ENCODE measurements around the gene C3orf33. TPM values are rescaled to one million over a fixed set of nuclear protein-coding genes. Genes with fewer than 3 reads are reported as not detected.

The C3orf33 gene
- total RNA-seq, 1 donor from 2014 or later: 9.9 TPM

DNA sequence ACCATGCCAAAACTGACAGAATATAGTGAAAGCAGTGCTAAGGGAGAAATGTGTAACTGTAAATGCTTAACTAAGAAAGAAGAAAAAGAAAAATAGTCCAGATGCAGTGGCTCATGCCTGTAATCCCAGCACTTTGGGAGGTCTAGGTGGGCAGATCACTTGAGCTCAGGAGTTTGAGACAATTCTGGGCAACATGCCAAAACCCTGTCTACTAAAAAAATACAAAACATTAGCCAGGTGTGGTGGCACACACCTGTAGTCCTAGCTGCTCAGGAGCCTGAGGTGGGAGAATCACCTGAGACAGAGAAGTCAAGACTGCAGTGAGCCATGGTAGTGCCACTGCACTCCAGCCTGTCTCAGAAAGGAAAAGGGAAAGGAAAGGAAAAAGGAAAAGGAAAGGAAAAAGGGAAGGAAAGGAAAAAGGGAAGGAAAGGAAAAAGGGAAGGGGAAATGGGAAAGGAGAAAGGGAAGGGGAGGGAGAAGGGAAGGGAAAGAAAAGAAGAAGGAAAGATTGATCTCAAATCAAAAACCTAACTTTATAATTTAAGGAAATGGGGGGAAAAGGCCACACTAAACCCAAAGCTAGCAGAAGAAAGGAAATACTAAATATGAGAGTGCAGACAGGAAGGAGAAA is 20.3 kb downstream of the C3orf33 start:
- DNase-seq: no peak

DNA sequence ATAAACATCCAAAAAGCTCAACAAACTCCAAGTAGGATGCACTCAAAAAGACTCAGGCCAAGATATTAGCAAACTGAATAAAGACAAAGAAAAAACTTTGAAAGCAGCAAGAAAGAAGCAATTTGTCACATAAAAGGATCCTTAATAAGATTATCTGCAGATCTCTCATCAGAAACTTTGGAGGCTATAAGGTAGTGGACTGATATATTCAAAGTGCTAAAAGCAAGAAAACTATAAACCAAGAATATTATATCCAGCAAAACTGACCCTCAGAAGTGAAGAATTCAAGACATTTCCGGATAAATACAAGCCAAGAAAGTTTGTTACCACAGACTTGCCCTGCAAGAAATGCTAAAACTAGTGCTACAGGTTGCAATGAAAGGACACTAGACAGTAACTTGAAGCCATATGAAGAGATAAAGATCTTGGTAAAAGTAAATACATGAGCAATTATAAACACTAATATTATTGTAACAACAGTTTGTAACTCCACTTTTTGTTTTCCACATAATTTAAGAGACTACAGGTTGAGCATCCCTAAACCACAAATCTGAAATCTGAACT is 23.6 kb downstream of the C3orf33 start:
- no peak for DNase-seq

- no peak for DNase-seq
Observed at GRCh38 chr3:155780291-155780690, 25.8 kb downstream of the C3orf33 start.

- no peak for DNase-seq
Observed at GRCh38 chr3:155778462-155778861, 27.6 kb downstream of the C3orf33 start.

DNA sequence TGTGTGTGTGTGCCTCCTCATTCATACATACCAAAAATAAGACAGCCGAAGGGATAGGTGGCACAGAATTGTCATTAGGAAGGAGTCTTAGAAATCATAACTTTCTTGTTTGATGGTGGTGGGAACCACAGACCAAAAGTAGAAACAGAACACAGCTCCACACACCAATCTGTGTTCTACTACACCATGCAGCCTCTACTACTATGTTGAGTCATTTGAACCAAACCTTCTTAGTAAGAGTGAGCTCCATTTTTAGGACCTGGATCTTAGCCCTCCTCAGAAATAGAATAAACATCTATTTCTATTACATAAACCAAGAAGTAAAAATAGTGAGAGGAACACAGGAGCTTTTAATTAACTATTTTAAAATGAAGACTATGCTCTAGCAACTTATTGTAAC is 33.3 kb downstream of the C3orf33 start:
- no peak for DNase-seq

DNA sequence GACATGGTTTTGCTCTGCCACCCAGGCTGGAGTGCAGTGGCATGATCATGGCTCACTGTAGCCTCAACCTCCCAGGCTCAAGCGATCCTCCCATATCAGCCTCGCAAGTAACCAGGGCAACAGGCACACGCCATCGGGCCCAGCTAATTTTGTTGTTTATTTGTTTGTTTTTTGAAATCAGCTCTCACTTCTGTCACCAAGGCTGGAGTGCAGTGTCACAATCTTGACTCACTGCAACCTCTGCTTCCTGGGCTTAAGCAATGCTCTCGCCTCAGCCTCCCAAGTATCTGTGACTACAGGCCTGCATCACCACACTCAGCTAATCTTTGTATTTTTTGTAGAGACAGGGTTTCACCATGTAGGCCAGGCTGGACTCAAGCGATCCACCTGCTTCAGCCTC is 35.0 kb downstream of the C3orf33 start:
- DNase-seq: no peak

DNA sequence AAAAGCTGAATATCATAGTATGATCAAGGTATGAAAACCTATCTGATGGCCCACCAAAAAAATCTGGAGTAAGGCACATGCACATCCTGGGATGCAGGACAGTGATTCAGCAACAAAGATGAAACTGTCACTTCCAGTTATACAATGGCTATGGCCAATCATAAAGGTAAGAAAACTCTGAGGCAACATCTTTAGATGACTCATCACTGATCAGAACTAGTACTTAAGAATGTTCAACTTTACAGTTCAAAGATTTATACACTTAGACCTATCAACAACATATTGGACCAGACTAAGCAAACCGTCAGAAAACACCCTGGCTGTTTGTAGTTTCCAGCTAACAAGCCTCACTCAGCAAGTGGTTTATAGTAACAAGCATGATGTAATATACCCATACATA is 39.9 kb downstream of the C3orf33 start:
- no peak for DNase-seq

- no peak for DNase-seq
Observed at GRCh38 chr3:155763870-155764463, 42.1 kb downstream of the C3orf33 start.

GRCh38 chr3:155760653-155761052 is 45.4 kb downstream of the C3orf33 start:
- no peak for DNase-seq

GRCh38 chr3:155757577-155757976 is 48.5 kb downstream of the C3orf33 start:
- no peak for DNase-seq

- no peak for DNase-seq
Observed at GRCh38 chr3:155753038-155753639, 52.9 kb downstream of the C3orf33 start.

DNA sequence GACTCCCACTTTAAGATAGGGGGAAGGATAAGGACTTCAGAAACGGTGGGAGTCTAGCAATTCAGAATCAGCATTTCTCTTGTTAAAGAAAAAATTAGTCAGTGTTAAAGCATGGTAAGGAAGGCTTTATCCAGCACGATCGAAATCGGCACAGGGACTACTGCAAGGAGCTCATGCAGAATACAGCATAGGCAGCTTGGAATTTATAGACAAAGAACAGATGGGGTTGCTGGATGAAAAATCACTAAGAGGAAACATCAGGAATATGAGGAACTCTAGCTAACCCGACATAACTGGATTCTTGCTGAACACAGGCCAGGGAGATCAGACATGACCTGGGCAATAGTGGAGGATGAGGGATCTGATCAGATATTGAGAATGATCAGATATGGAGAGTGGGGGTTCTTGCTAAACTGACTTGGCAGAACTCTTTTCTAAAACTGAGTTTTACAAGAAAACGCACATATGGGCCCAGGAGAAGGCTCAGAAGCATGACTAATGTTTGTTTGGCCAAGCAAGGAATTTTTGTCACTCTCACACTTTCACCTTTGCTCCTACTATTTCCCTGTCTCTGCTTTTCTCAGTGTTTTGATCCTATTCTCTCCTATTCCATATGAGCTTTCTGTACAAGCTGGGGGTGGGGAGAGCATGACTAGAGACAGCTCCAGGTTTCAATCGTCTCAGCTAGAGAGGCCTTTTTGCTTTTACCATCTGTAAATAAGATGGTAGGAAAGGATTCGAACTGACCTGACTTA is 57.3 kb downstream of the C3orf33 start:
- DNase-seq: peak; percentile 45

DNA sequence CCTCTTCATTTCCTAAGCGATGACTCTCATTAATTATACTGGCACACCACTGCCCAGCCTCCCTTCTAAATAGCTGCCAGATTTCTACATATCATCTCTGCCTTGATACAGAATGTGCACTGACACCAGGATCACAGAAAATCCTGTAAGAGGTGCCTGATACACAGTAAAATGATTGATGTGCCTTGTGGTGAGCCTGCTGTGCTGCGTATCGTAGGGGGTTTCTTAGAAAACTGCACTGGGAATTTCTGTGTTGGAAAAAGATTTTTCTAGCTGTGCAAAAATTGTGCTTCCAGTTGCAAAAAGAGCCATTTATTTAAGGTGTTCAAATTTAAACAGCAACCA is 58.2 kb downstream of the C3orf33 start:
- no peak for DNase-seq

- DNase-seq: no peak
Observed at GRCh38 chr3:155747286-155747945, 58.7 kb downstream of the C3orf33 start.

DNA sequence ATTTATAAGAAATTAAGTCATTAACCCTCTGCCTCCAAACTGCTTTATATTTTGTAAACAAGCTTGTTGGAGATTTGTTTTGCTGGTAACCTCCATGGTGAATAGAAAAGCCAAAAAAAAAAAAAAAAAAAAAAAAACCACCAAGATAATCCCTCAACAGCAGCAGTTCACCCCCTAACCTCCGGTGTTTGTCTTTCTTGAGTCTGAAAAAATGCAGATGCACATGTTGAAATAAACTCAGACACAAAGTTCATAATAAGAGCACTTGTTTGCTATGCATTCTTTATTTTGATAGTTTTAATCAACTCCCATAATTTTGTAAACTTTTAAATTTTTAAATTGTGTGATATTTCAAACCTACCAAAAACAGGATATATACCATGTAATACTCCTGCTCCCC is 59.4 kb downstream of the C3orf33 start:
- no peak for DNase-seq

- peak; percentile 25 for DNase-seq
Observed at GRCh38 chr3:155745795-155746550, 60.1 kb downstream of the C3orf33 start.

- peak; percentile 83 for DNase-seq
Observed at GRCh38 chr3:155744626-155745324, 61.3 kb downstream of the C3orf33 start, which contains the start of gene PLCH1. Gene PLCH1 (minus strand): TSS chr3:155745071. CDS start chr3:155704224, 40,847 bp downstream.

DNA sequence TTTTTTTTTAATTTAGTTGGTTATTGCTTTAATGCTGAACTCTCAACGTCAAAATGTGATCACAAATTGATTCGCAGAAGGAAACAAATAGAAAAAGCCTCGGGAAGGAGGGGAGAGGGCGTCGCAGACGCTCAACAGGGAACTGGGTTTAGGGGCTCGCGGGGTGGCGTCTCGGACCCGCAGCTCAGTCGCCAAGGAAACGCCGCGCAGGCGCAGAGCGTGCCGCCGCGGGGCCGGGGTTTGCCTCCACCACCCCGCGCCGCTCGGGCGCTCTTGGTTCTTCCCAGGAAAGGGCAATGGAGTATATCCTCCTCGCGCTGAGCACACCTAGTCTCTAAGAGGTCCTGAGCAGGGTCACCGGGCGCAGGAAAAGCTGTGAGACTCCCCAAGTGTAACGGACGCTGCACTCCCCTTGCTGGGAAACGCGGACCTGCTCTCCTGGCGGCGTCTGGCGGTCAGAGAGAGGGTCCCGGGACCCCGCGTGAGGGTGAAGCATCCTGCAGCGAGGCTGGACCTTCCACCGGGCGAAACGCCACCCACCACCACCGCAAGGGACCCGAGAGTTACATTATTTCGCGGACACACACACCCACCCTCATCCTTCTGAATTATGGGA is 62.0 kb downstream of the C3orf33 start:
- peak; percentile 74 for DNase-seq

DNA sequence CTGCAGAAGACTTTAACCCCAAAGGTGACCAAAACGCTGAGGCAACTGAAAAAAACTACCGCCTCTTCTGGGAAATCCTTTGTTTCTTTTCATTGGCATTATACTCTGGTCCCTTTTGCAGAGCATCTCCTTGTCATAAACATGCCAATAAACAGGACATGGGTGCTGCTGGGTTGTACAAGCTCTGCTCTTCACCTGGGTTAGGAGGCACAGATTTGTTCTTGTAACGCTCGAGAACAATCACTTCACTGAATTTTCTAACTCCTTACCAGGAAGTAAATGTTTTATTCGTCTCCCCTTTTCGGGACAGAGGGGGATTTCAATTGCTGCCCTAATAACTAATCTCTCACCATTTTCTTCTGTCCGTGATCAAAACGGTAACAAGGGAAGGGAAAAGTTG is 62.5 kb downstream of the C3orf33 start:
- DNase-seq: no peak

DNA sequence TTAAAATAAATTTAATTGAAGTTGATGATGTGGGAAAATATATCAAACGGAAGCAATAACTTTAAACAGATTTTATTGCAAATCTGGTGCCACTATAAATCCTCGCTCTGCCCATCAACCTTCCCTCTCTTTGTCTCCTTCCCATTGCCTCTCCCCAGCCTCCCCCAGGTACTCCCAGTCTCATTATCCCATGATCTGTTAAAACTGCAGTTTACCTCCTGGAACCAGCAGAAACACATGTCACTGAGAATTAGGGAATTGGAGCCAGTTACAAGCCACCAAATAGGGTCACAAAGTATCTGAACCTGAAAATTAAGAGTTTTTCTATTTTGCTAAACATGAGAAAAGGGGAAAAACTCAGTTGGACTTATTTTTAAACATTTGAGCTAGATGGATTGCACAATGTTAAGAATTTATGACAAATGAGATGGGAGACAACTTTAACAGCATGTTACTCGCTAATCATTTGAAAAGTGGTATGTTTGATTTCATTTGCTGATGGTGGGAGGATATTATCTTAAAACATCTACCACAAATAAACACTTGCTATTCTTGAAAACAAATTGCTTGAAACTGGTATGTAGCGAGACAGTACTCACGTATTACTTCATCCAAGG is 63.6 kb downstream of the C3orf33 start:
- DNase-seq: no peak
